M059J (cell line): ENCODE data around the gene RALGPS1. TPM values are rescaled to one million over a fixed set of nuclear protein-coding genes. Genes with fewer than 3 reads are reported as not detected.

Experiments
- DNase-seq: peaks from one replicate; pipeline ENCODE4 v3.0.0-alpha.2; 2012; ENCODE audit warnings: low read depth
- total RNA-seq: library from RNA; depleted of rRNA; stranded (reverse); fragments of >200 nt; shearing (Covaris generic); gene quantifications from 2 replicates; pipeline ENCODE4 v1.2.3, GENCODE V29; 2014

RALGPS1 gene
- total RNA-seq, 1 experiment from 2014 or later, result 9.8 TPM

DNA sequence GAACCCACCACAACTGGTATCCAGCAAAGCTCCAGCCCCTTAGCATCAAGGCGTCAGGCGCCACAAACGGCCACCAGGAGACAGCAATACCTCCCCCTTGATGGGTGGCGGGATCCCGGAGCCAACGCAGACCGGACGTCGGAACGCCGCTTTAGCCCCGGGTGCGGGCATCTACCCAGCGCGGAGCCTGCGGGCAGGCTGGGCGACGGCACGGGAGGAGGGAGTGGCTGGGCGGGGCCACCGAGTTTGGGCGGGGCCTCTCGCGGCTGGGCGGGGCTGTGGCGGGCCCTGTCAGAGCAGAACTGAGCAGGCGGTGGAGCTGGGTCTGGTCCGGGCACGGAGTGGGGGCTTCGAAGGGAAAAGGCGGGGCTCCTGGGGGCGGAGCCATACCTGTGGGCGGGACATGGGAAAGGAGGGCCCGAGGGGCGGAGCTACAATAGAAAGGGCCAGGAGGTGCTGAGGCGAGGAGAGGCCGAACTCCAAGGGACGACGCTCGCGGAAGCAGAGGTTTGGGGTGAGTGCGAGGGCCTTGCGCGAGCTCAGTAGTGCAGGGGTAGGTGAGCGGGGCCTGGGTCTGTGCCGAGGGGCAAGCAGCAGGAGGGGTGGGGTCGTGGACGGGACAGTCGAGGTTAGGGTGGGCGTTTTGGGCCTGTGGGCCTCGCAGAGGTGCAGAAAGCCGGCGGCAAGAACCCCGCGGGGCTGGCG, 309.7 kb downstream of the RALGPS1 start:
- DNase-seq, result peak; percentile 92

DNA sequence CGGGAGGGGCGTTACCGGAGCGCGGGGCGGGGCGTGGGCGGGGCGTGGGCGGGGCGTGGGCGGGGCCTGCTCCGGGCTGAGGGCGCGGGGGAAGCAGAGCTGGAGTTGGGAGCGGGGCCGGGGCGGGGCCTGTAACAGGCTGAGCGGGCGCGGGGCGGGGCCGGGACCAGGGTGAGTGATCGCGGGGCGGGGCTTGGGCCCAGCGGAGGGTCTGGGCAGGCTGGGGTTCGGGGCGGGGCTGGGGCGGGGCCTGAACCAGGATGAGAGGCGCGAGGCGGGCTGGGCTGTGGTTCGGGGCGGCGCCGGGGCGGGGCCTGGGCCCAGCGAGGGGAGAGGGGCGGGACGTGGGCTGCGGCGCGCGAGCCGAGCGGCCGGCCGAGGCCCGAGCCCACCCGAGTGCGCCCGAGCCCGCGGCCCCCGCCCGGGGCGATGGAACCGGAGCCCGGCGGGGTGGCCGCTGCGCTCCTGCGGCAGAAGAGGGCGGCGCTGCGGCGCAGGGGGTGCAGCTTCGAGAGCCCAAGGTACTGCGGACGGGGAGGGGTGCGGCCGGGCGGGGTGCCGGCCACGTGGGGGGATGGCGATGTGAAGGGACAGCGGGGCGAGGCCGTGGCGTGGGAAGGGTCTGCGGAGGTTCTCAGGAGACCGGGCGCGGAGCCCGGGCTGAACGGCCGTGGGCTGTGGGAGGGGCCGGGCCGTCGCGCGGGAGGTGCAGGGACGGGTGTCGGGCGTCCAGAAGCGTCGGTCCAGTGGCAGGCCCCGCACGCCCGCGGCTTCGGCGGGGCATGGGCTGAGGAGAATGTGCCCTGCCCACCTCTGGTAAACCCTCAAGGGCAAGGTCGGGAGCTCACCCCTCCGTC, 310.5 kb downstream of the RALGPS1 start:
- DNase-seq, result peak; percentile 87

DNA sequence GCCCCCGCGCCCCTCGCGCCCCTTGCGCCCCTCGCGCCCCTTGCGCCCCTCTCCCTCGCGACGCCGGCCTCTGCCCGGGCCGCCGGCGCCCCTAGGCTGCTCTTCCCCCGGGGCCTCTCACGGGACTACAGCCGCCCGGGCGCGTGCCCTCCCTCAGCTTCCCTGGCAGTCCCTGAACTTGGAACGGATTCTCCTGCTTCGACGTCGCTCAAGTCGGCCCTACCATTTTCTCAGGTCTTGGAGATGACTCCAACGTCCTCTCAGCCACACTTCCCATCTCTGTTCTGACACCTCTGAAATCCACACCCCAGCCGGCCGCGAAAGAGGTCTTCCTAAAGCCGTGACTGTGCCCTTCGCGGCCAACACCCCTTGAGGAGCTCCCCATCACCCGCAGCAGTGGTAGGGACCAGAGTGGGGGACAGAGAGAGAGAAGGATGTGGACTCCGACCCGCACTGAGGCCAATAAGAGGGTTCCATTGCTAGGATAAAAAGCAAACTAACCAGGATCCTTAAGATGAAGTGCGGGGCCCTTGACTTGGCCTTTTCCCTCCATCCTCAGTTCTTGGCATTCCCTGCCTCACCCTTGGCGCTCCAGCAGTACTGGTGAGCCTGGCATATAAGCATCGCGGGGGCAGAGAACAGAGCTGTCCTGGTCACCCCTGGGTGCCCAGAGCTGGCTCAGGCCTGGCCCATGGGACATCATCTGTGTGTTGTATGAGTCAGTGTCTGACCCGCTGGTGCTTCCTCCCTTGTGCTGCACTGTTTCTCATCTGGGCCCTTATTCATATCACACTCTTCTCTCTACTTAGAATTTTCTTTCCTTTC, 311.4 kb downstream of the RALGPS1 start:
- peak; percentile 41 for DNase-seq

DNA sequence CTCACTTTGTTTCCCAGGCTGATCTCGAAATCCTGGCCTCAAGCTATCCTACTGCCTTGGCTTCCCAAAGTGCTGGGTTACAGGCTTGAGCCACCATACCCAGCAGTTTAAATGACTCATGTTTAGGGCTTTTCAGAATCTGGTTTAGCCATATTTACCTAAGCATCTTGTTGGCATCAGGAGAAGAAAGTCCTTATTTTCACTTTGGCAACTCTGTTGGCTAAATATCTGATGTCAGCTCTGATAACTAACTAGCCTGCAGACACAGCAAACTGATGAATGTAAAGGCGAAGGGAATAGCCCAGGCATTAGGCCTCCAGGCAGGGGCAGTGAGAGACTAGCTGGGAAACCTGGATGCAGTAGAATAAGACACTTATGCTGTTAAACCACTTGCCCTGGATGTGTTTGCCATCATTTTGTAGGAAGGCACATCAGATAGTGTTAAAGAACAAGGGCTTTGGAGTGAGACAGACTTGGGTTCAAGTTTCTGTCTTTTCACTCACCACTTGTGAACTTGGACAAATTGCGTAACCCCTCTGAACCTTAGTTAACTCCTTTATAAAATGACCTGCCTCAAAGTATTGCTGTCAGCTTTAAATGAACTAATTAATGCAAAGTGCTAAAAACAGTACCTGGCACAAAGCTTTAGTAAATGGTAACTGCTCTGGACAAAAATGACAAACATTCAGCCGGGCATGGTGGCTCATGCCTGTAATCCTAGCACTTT, 315.3 kb downstream of the RALGPS1 start:
- peak; percentile 44 for DNase-seq

DNA sequence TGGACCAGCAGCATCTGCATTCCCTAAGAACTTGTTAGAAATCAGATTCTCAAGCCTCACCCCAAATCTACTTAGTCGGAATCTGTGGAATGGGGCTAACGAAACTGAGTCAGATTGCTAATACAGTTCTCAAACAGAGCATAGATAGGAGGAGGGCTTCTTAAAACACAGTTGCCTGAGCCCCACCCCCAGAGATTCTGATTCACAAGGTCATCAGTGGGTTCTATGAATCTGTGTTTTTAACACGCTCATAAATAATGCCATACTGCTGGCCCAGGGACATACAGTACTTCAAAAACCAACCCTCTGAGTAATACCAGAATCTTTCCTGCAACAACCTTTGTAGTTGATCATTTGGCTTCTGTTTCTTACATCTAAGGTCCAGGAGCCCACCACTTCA, 317.1 kb downstream of the RALGPS1 start:
- DNase-seq, result no peak

DNA sequence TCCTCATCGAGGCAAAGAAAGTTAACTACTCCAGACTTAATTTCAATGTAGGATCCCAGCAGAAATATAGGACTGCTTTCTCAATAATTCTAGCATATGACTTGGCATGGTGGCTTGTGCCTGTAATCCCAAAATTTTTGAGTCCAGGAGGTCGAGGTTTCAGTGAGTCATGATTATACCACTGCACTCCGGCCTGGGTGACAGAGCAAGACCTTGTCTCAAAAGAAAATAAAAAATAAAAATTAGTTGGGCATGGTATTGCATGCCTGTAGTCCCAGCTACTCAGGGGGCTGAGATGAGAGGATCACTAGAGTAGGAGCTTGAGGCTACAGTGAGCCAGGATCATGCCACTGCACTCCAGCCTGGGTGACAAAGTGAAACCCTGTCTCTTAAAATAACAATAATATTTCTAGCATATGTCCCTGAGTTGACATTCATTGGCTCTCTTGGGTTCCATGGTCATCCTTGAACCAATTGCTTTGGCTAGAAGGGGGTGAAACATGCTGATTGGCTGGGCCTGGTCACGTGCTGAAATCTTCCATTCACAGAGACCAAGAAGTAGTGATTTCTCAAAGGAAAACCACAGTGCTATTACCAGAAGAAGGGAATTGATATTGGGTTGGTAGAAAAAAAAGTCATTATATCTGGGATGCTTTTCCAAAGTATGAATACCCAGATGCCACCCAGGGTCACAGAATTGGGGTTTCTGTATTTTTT, 318.4 kb downstream of the RALGPS1 start:
- peak; percentile 22 for DNase-seq

DNA sequence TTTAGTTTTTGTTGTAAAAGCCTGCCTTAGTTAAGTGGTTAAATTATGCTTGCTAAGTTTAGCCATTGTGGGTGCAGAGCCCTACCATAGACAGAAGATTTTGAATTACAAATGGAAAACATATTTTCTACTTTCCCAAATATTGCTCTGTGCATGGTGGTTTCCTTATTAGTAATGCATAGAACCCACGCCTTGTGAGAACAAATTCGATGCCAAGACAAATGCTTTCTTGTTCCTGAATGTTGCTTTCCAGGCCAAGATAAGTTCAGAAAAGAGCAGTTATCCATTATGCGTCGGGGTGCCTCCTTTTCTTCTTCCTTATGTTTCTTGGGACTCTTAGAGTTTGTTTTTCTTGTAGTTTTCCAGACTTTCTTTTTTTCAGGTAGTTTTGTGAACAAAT, 319.0 kb downstream of the RALGPS1 start:
- no peak for DNase-seq

DNA sequence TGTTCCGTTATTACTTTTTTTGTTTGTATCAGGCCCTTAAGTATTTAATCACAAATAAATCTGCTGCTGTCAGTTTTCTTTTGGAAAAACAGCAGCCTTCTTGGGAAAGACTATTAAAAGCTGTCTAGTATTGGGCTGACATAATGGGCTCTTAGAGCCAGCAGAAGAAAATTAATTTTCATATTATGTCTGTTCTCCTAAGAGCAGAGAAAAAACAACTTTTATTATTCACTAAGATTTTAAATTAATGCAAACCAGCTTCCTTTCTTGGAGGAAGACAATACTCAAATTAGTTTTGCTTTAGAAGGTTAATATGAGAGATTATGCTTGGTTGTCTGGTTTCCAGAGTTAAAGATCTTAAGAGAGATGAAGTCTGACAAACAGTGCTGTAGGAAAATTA, 319.4 kb downstream of the RALGPS1 start:
- DNase-seq, result no peak

DNA sequence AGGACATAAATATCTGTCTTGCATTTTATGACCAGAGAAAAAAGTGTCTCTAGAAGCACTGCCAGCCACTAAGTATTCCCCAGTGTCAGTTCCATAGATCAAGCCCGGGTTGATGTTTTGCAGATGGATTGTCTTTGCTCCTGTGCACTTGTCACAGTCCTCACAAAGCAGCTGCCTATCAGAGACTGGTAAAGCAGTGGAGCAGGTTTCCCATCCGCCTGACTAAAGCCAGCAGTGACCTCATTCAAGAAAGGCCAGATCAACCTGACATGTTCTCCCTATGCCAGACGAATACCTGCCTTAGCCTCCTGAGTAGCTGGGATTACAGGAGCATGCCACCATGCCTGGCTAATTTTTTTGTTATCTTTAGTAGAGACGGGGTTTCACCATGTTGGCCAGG, 323.2 kb downstream of the RALGPS1 start:
- no peak for DNase-seq

DNA sequence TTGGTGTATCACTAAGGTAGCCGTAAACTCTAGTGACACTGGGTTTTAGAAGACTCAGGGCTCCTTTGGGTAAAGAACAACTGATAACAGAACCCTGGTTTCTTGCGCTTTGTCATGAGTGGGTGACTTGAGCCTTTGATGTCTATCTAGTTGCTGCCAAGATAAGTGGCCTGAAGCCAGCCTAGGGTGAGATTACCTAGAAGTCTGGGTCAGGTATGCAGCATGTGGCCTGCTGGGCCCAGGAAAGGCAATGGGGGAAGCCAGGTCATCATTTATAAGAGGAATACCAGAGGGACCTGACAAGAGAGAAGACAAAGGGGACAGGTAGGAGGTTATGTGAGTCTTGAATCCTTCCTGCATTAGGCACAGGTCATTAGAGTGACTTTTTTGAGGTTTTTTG, 326.8 kb downstream of the RALGPS1 start:
- no peak for DNase-seq

DNA sequence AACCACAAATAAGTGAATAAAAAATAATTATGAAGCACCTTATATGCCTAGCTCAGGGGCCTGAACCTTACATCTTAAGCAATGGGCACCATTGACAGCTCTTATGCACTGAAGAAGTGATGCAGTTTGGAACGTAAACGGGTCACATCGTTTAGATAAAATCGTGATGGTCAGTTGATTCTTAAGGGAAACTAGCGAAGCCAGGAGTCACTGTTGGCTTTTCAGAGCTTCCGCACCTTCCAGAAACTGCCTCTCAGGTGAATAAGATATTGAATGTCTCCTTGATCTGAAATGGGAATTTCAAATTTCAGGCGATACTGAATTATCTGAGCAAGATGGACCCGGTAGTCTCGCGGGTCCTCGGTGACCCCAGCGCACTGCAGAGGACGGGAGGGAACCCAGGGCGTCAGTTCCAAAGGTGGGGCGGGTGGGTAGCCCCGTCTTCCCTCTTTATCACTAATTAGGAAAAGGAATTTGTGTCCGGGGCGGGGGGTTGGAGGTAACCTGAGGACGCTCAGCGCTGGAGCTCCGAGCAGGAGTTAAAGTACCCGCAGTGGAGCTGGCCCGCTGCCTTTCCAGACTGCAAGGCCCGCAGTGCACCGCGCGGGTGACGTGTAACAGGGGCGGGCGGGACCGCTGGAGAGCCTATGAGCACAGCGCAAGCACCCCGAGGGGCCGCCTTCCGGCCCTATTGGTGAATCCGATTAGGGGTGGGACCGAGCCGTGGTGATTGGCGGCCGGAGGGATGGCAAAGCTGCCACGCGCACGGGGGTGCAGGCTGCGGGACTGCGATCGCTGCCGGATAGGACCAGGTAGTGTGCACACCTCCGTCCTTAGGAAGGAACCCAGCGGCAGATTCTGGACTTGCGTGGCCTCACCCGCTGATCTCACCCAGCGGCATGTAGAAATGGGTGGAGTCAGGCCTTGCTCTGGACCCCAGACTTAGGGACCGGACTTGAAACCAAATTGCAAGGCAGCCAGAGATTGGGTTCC, 330.3 kb downstream of the RALGPS1 start:
- DNase-seq, result peak; percentile 96

DNA sequence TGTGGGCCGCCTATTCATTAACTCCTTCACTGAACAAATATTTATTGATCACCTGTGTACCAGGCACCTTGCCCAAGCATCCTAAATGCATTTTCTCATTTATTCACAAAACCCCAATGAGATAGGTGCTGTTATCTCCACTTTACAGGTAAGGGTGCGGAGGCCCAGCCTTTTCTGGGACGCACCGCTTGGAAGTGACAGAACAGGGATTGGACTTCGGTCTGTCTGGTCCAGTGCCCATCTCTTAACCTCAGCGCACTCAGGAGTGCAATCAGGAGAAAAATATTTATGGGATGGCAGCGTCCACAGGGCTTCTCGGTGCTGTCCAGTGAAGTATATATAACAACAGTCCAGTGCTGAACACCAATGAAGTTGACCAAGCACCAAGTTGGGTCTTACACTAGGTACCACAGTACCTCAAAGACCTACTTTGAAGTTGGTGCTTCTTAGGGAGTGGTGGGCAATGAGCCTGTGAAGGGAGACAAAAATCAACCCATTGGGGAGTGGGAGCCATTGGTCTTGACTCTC, 331.1 kb downstream of the RALGPS1 start:
- no peak for DNase-seq

DNA sequence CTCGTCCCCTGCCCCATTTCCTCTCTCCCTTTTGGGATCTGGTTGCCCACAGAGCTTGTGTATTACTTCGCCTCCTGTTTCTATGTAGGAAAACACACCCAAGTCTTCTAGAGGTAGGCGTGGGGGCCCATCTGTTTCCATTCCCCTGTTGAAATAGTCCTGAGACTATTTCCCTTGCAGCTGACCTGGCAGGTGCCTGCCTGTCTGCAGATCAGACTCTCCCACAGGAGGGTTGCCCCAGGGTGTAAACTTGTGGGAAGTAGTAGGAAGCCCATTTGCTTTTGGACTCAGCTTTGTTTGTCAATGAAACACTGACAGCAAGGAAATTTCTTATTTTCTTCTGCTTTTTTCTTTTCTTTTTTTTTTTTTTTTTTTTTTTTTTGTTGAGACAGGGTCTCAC, 333.7 kb downstream of the RALGPS1 start:
- DNase-seq, result no peak

DNA sequence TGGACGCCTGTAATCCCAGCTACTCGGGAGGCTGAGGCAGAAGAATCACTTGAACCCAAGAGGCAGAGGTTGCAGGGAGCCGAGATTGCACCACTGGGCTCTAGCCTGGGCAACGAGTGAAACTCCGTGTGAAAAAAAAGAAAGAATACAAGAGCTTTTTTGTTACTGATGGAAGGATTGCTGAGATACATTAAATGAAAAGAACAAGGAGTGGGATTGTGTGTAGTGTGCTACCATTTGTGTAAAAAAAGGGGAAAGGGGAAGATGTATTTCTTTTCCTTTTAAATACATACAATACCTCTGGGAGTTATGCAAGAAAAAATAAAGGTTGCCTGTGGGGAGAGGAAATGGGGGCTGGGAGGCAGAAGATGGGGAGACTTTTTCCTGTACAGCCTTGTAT, 335.3 kb downstream of the RALGPS1 start:
- DNase-seq, result no peak

DNA sequence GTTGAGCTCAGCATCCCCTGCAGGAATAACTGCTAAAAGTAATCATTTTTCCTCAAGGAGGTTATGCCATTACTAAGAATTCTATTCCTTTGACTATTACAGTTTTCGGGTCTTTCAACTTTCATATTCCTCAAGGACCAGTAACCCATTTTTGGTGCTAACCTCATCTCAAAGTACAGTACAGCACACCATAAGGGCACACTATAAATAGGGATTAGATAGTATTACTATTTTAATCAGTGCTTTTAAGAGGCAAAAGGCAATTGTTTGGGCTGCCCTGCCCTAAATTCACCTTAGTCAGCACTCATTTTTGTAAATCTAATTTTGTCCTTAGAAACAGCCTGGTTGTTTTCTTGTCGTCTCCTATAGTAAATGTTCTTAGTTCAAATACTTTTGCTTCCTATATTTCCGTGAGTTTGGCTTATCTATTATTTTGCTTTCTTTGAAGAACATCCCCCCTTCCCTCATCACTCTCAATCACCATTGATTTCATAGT, 336.4 kb downstream of the RALGPS1 start:
- no peak for DNase-seq

DNA sequence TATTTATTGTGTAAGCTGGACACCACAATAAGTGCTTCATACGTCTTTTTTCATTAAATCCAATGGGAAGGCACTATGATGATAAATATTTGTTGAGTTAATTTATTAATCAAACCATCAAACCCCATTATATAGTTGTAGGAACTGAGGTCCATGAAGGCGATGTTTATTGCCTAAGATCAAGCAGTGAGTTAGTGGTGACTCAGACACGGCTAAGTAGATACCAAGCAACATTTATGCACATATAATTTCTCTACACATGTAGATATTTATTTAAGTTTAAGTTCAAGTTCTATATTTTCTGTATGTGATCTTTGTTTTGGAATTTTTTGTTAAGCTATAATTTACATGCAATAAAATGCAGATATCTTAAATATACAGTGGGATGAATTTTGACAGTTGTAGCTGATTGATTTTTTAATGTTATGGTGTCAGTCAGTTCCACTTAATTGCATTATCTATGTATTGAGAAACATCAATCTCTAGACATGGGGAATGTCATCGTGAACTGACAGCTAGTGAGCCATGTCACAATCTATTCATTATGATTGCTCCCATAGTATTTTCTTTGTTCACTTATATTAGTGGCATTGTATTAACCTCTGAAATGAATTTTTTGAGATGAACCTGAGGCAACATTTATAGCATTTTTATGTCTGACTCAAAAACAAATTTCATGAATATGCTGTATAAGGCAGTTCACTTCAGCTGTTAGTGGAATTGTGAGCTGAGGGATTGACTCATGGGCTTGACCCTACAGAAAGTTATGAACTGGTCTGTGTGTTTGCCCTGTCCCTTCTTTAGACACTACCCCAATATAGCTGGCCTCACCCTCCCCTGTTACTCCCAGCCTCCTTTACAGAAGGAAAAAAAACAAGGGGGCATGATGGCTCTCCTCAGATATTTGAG, 338.1 kb downstream of the RALGPS1 start:
- no peak for DNase-seq

DNA sequence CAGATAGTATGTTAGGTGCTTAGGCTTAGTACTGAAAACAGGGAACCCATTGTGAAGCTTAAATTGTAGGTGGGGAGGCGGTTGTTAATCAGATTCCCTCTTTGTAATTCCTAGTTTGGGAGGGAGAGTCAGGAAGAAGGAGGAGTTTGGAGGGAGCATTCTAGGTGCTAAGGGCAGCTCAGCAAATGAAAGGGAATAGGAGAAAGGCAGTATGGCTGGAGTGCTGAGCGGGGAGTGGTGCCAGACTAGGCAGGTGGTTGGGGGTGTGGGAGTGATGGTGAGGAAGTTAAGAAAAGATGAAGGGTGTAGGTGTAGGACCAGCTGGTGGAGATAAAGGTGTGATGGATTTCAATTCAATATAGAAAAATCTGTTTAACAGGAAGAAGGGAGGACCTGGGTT, 338.9 kb downstream of the RALGPS1 start:
- DNase-seq, result no peak

DNA sequence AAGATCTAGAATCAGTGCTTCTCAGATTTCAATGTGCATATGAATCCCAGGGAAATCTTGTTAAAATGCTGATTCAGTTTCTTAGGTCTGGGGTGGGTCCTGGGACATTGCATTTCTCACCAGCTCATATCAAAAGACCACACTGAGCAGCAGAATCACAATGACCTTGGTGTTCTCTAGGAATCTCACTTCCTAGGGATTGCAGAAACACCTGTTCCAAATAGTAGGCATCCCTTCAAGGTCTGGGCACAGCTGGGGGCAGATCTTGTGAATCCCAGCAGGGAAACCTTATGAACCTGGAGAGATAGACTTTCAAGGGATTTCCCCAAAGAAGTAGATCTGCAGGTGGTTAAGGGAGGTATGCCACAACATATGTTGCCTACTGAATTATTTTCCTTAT, 341.1 kb downstream of the RALGPS1 start:
- no peak for DNase-seq
